Measurements from ENCODE around the gene PCSK6.
"Not testable (repeated sequence)": the region's sequence is repeated elsewhere in the genome, so short reads cannot be mapped to it uniquely, and the experiment has no call there.

The PCSK6 gene

DNA sequence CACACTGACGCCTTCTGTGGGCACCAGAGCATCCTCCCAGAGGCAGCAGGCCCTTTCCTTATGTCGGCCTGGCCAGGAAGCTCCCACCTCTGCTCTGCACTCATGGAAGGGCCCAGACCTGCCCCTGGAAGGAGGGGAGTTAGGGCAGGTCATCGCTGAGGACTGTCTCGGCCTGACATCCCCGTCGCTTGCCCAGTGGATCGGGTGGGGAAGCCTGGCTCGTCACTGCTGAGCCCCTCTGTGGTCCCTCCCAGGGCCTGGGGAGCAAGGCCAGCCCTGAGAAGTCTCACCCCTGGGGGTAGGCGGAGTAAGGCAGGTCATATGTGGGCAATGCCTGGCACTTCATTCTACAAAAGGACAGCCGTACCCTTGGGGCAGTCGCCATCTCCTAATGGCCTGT lies 131.6 kb downstream of the PCSK6 start:
- Histone ChIP-seq H3K4me3 (ENCODE audit: insufficient read depth, low read length, poor library complexity, severe bottlenecking) (no peak overlapping the region), H4K20me1 (ENCODE audit: low read depth, low read length) (no peaks in the 10 kb centered on the region), H3K27me3 (ENCODE audit: low read length) (no peaks in the 10 kb centered on the region; the same call in 1 of the 2 replicates), H3K9me3 (ENCODE audit: insufficient read depth, low read length) (no peaks in the 10 kb centered on the region), H3K79me2 (ENCODE audit: insufficient read depth, low read length) (no peaks in the 10 kb centered on the region), H3K36me3 (ENCODE audit: low read length) (no peaks in the 10 kb centered on the region), H3K9me2 (replicated peaks; ENCODE audit: insufficient read depth, low read length) (no peaks in the 10 kb centered on the region), H3K4me2 (ENCODE audit: low read depth, low read length, poor library complexity, severe bottlenecking) (no peak overlapping the region), H3F3A (ENCODE audit: insufficient read depth) (no peaks in the 10 kb centered on the region), H2AFZ (ENCODE audit: low read depth, low read length, severe bottlenecking) (no peak overlapping the region), H3K9ac (ENCODE audit: low read length) (no peak overlapping the region), H3K27ac (ENCODE audit: low read depth, low read length) (no peak overlapping the region)
- TF ChIP-seq, protein P1, sequence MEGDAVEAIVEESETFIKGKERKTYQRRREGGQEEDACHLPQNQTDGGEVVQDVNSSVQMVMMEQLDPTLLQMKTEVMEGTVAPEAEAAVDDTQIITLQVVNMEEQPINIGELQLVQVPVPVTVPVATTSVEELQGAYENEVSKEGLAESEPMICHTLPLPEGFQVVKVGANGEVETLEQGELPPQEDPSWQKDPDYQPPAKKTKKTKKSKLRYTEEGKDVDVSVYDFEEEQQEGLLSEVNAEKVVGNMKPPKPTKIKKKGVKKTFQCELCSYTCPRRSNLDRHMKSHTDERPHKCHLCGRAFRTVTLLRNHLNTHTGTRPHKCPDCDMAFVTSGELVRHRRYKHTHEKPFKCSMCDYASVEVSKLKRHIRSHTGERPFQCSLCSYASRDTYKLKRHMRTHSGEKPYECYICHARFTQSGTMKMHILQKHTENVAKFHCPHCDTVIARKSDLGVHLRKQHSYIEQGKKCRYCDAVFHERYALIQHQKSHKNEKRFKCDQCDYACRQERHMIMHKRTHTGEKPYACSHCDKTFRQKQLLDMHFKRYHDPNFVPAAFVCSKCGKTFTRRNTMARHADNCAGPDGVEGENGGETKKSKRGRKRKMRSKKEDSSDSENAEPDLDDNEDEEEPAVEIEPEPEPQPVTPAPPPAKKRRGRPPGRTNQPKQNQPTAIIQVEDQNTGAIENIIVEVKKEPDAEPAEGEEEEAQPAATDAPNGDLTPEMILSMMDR (IDR thresholded peaks at IDR 0.05; ENCODE audit: insufficient read depth, low read length, poor library complexity, severe bottlenecking) = no peak
- TF ChIP-seq EZH2phosphoT487 (conservative IDR thresholded peaks at IDR 0.05; ENCODE audit: low read length) = no peak

DNA sequence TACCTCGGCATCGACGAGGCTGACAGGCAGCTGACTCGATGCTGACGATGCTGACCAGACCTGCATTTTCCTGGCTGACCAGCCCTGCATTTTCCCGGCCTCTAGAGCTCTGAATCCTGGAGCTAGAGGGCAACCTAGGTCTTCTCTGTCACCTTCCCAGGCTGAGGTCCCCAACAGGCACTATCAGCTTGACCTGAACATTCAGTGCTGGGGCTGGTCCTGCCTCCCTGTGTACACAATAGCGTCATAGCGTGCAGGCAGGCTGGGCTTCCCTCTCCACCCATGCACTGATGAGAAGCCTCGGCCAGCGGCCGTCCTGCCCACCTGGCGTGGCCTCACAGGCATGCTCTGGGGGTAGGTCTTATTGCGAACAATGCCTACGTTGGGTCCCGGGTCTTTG lies 132.2 kb downstream of the PCSK6 start:
- no peak overlapping the region for H3K9ac ChIP-seq (ENCODE audit: low read length)
- H3K27me3 ChIP-seq (ENCODE audit: low read length) = no peaks in the 10 kb centered on the region; the same call in 1 of the 2 replicates
- no peaks in the 10 kb centered on the region for H3F3A ChIP-seq (ENCODE audit: insufficient read depth)
- no peak overlapping the region for H2AFZ ChIP-seq (ENCODE audit: low read depth, low read length, severe bottlenecking)
- H3K9me3 ChIP-seq (ENCODE audit: insufficient read depth, low read length) = no peaks in the 10 kb centered on the region
- H3K9me2 ChIP-seq (replicated peaks; ENCODE audit: insufficient read depth, low read length) = no peaks in the 10 kb centered on the region
- no peaks in the 10 kb centered on the region for H4K20me1 ChIP-seq (ENCODE audit: low read depth, low read length)
- no peaks in the 10 kb centered on the region for H3K36me3 ChIP-seq (ENCODE audit: low read length)
- no peak overlapping the region for H3K4me2 ChIP-seq (ENCODE audit: low read depth, low read length, poor library complexity, severe bottlenecking)
- H3K4me3 ChIP-seq (ENCODE audit: insufficient read depth, low read length, poor library complexity, severe bottlenecking) = no peak overlapping the region
- H3K27ac ChIP-seq (ENCODE audit: low read depth, low read length) = no peak overlapping the region
- no peaks in the 10 kb centered on the region for H3K79me2 ChIP-seq (ENCODE audit: insufficient read depth, low read length)
- no peak for TF ChIP-seq EZH2phosphoT487 (conservative IDR thresholded peaks at IDR 0.05; ENCODE audit: low read length)
- TF ChIP-seq, protein P1 (IDR thresholded peaks at IDR 0.05; ENCODE audit: insufficient read depth, low read length, poor library complexity, severe bottlenecking) = no peak

DNA sequence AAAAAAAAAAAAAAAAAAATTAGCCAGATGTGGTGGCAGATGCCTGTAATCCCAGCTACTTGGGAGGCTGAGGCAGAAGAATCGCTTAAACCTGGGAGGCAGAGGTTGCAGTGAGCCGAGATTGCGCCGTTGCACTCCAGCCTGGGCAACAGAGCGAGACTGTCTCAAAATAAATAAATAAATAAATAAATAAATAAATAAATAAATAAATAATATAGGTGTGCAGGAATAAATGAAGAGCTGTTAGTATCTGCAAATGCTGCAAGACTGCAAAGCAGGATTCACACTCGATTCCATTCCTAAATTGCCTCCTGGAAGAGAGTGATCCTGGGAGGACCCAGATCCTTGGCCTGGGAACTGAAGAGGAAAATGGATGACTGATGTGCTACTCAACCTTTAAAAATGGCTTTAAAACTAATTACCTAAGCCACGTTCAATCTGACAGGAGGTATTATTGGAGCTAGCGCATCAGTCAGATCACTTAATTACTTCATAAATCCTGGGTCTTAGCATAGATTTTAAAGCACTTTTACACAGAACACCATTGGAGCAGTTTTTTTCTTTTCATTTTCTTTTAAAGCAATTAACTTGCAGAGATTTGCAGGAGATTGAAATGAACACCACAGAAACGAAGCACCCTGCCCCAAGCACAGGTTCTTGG lies 132.9 kb downstream of the PCSK6 start:
- not testable (repeated sequence) for H3K9ac ChIP-seq (ENCODE audit: low read length); H2AFZ ChIP-seq (ENCODE audit: low read depth, low read length, severe bottlenecking); H3K4me3 ChIP-seq (ENCODE audit: insufficient read depth, low read length, poor library complexity, severe bottlenecking); H3K27ac ChIP-seq (ENCODE audit: low read depth, low read length); H3F3A ChIP-seq (ENCODE audit: insufficient read depth); H4K20me1 ChIP-seq (ENCODE audit: low read depth, low read length); H3K79me2 ChIP-seq (ENCODE audit: insufficient read depth, low read length); H3K4me2 ChIP-seq (ENCODE audit: low read depth, low read length, poor library complexity, severe bottlenecking); H3K9me3 ChIP-seq (ENCODE audit: insufficient read depth, low read length); H3K36me3 ChIP-seq (ENCODE audit: low read length); H3K9me2 ChIP-seq (replicated peaks; ENCODE audit: insufficient read depth, low read length); H3K27me3 ChIP-seq (ENCODE audit: low read length)

DNA sequence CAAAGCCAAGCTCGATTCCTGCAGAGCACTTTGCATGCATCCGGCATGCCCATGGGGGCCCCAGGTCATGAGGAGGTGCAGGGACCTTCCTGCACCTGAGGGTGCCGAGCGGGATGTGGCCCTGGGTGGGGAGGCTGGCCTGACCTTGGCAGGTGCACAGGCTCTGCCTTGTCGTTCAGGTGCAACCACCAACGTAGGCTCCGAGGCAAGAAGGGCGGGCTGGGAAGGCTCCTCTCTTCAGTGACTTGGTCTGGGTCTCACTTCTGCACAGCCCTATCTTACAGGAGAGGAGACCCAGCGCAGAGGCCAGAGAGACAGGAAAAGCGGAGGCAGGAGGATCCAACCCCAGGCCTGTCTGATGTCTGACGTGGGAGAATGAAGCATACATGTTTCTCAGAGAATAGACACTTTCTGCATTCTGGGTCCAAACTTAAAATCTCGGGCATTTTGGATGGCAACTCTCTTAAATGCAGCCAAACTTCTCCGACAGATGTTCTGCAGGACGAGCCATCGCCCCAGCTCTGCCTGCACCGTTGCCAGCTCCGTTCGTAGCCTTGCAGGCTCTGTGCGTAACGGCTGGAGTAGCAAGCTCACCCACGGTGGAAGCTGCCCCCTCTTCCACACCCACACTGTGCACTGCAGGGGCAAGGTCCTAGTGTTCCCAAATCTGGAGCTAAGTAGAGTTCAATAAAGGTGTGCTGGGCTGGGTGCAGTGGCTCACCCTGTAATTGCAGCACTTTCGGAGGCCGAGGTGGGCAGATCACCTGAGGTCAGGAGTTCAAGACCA lies 133.6 kb downstream of the PCSK6 start:
- no peak overlapping the region for H3K4me2 ChIP-seq (ENCODE audit: low read depth, low read length, poor library complexity, severe bottlenecking)
- no peak overlapping the region for H3K4me3 ChIP-seq (ENCODE audit: insufficient read depth, low read length, poor library complexity, severe bottlenecking)
- no peaks in the 10 kb centered on the region for H3K36me3 ChIP-seq (ENCODE audit: low read length)
- H3K9ac ChIP-seq (ENCODE audit: low read length) = no peak overlapping the region
- H3K9me3 ChIP-seq (ENCODE audit: insufficient read depth, low read length) = no peaks in the 10 kb centered on the region
- no peaks in the 10 kb centered on the region for H4K20me1 ChIP-seq (ENCODE audit: low read depth, low read length)
- no peaks in the 10 kb centered on the region for H3K9me2 ChIP-seq (replicated peaks; ENCODE audit: insufficient read depth, low read length)
- no peaks in the 10 kb centered on the region for H3K79me2 ChIP-seq (ENCODE audit: insufficient read depth, low read length)
- H3F3A ChIP-seq (ENCODE audit: insufficient read depth) = no peaks in the 10 kb centered on the region
- H2AFZ ChIP-seq (ENCODE audit: low read depth, low read length, severe bottlenecking) = no peak overlapping the region
- H3K27me3 ChIP-seq (ENCODE audit: low read length) = no peaks in the 10 kb centered on the region; the same call in 1 of the 2 replicates
- H3K27ac ChIP-seq (ENCODE audit: low read depth, low read length) = no peak overlapping the region
- no peak for TF ChIP-seq EZH2phosphoT487 (conservative IDR thresholded peaks at IDR 0.05; ENCODE audit: low read length)
- TF ChIP-seq, protein P1 (IDR thresholded peaks at IDR 0.05; ENCODE audit: insufficient read depth, low read length, poor library complexity, severe bottlenecking) = no peak
